GM19351 (cell line): ENCODE measurements around the gene ST3GAL5.
"Not testable (repeated sequence)": the region's sequence is repeated elsewhere in the genome, so short reads cannot be mapped to it uniquely, and the experiment has no call there.

ENCODE experiments used
- ATAC-seq: cut with Tn5 transposase; IDR thresholded peaks from one replicate; pipeline ENCODE4 v1.9.1; 2021; ENCODE audit warnings: mild to moderate bottlenecking, moderate library complexity; ENCODE audit not compliant: unreplicated experiment

ST3GAL5 gene

GRCh38 chr2:85888684-85889626 lies at the start of gene ST3GAL5:
Gene ST3GAL5, minus strand, starts transcription at chr2:85888990. Its CDS starts 85 bp downstream, at chr2:85888905.
- peak; percentile 85 for ATAC-seq

- ATAC-seq, result no peak
These were observed 49.7 kb upstream of the ST3GAL5 start for GRCh38 chr2:85938456-85938855.

- no peak for ATAC-seq
These were observed 48.3 kb upstream of the ST3GAL5 start for GRCh38 chr2:85937069-85937439.

GRCh38 chr2:85936421-85937068 lies 47.8 kb upstream of the ST3GAL5 start:
- no peak for ATAC-seq

- ATAC-seq, result no peak
These were observed 47.0 kb upstream of the ST3GAL5 start for GRCh38 chr2:85935746-85936208.

GRCh38 chr2:85935170-85935745 lies 46.5 kb upstream of the ST3GAL5 start:
- no peak for ATAC-seq

GRCh38 chr2:85933753-85934594 lies 45.2 kb upstream of the ST3GAL5 start:
- no peak for ATAC-seq

- ATAC-seq, result not testable (repeated sequence)
These were observed 42.4 kb upstream of the ST3GAL5 start for GRCh38 chr2:85931151-85931550.

- ATAC-seq, result no peak
These were observed 41.6 kb upstream of the ST3GAL5 start for GRCh38 chr2:85930129-85931124.

- no peak for ATAC-seq
These were observed 40.6 kb upstream of the ST3GAL5 start for GRCh38 chr2:85929096-85930050.

- ATAC-seq, result no peak
These were observed 38.3 kb upstream of the ST3GAL5 start for GRCh38 chr2:85926931-85927661.

GRCh38 chr2:85926526-85926925 lies 37.7 kb upstream of the ST3GAL5 start:
- no peak for ATAC-seq

- no peak for ATAC-seq
These were observed 36.5 kb upstream of the ST3GAL5 start for GRCh38 chr2:85925216-85925671.

GRCh38 chr2:85924522-85924921 lies 35.7 kb upstream of the ST3GAL5 start:
- no peak for ATAC-seq

GRCh38 chr2:85922199-85922598 lies 33.4 kb upstream of the ST3GAL5 start:
- ATAC-seq, result no peak

GRCh38 chr2:85921659-85922058 lies 32.9 kb upstream of the ST3GAL5 start:
- ATAC-seq, result no peak

- no peak for ATAC-seq
These were observed 32.2 kb upstream of the ST3GAL5 start for GRCh38 chr2:85920810-85921545.
